HL-60/S4 treated with phorbol 12-myristate 13-acetate at 8.2 ng/mL for 4 days and 3 days (cell line): ENCODE results near the gene SPSB2.

Experiments
- in situ Hi-C: fragments of 300-500 bp; cut with MboI; formaldehyde crosslinking; loops from 2 replicates; pipeline ENCODE4 v1.15.0; 2022; ENCODE audit warnings: low sequenced_read_pairs

SPSB2 gene

DNA sequence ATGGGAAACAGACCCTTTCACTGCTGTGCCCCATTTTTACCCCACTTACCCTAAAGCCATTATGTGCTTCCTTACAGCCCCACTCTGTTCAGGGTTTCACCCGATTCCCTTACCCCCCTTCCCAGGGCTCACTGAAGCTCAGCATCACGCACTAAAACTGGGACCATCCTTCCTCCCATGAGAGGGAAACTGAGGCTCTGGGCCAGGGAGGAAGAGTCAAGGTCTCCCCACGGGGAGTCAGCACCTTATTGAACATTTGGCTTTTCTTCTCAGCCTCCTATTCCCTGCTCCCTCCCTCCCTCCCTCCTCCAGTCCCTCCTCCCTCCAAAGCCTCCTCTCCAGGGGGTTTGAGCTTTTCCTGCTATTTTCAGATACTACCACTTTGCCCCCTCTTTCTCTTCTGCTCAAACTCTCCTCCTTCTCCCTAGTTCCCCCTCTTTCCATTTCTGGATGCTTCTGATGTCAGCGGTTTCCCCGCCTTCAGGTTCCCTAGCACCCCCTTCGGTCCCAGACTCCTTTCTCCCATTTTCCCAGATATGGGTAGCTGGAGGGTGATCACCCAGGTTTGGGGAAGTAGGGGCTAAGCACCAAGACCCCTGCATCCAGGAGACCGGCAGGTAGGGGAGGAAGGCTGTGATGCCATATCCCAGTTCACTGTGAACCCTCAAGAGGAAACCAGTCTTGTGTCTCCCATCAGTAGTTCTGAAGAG is 50.5 kb downstream of the SPSB2 start:
- in situ Hi-C loops: loop anchor here (10.0 kb wide), 1 partner anchor 68 kb away; the partner anchor contains the start of gene MLF2

DNA sequence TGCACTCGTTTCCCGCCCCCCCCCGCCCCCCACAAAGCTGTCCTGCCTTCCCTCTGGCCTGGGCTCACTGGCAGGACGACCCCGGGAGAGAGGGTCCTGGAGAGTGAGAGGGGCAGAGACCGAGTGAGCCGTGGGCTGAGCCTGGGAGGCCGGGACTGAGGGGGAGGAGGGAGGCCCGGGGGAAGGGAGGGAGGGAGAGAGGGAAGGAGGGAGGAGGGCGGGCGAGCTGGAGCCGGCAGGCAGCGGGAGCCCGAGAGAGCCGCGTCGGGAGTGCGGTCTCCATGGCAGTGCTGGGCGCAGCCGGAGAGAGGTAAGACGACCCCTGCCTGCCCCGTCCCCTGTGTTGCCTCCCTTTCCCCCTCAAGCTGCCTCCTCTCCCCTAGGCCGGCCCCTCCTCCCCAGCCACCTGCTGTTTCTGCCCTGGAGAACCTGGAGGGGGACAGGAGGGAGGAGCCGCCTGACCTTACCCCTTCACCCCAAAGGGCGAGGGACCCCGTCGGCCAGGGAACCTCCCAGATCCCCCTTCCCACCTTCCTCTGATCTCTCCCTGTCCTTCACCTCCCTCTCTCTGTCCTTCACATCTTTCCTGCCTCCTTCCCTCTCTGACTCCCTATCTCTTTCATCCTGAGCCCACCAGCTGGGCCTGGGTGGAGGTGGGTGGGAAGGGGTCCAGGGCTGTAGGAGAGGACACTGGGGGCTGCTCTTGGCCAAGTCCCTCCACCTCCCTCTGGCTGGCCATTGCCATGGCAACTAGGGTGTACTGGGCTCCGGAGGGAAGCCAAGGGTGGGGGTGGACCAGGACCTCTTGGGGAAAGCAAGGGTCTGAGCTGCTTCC is 51.3 kb downstream of the SPSB2 start, which contains the start of gene GPR162:
TSS of gene GPR162 (plus strand) at position 231 of the 835 bp plus-strand sequence. CDS start 2,078 bp downstream, outside the sequence.
- in situ Hi-C loops: loop anchor here (10.0 kb wide), 1 partner anchor 67 kb away; the partner anchor contains the start of gene MLF2
